ENCODE data around the gene HNRNPAB.

GRCh38 chr5:178206166-178207101, 2.1 kb downstream of the HNRNPAB start:
- TF ChIP-seq POLR2A (IDR thresholded peaks at IDR 0.05) (no peak), CTCF (IDR thresholded peaks at IDR 0.05) (no peak)
